Esophagus squamous epithelium (tissue), 5 donors: Measurements from ENCODE around the gene IL19. TPM values are rescaled to one million over a fixed set of nuclear protein-coding genes. Genes with fewer than 3 reads are reported as not detected.
A peak's percentile ranks its signal among the peaks of the same experiment; 100 is the strongest.

Source experiments
- DNase-seq: peaks from one replicate; lab custom pipeline; 2025; lab: John Stamatoyannopoulos, UW
- H3K27ac ChIP-seq, 4 donors: fragments of 200-600 bp; sonication (generic); one replicate each; pipeline ENCODE4 v1.5.1; 2016 to 2019; ENCODE audit warnings: mild to moderate bottlenecking in 1 of 4
- H3K27me3 ChIP-seq, 4 donors: fragments of 200-600 bp; sonication (generic); 1 replicate in 3 of 4; 2 replicates in 1 of 4; pipeline versions ENCODE4 v1.5.1 to v1.6.0; 2017 to 2021; ENCODE audit warnings: antibody characterized with exemption in 1 of 4
- H3K36me3 ChIP-seq, 3 donors: fragments of 200-600 bp; sonication (generic); one replicate each; pipeline ENCODE4 v1.5.1; 2016 to 2019
- H3K4me1 ChIP-seq, 3 donors: fragments of 200-600 bp; sonication (generic); one replicate each; pipeline ENCODE4 v1.5.1; 2017 to 2019
- H3K4me3 ChIP-seq, 4 donors: fragments of 200-600 bp; sonication (generic); 1 replicate in 3 of 4; 2 replicates in 1 of 4; pipeline ENCODE4 v1.5.1; 2016 to 2019; ENCODE audit warnings: mild to moderate bottlenecking in 2 of 4, moderate library complexity in 1 of 4
- H3K9me3 ChIP-seq, 3 donors: fragments of 200-600 bp; sonication (generic); one replicate each; pipeline ENCODE4 v1.5.1; 2016 to 2019
- POLR2A ChIP-seq, 4 donors: fragments of 450-650 bp; IDR thresholded peaks; one replicate each; pipeline ENCODE4 v1.6.1; 2017; ENCODE audit warnings: antibody characterized with exemption in 4 of 4, mild to moderate bottlenecking in 4 of 4, moderate library complexity in 3 of 4
- WGBS, 2 donors: methylation state at CpG; one replicate each; pipeline ENCODE4 v1.1.5; 2018; 5-methylcytosine and 5-hydroxymethylcytosine counted together
- intact Hi-C: fragments of 100-400 bp; cut with DNase I; formaldehyde crosslinking; loops from one replicate; pipeline ENCODE4 v1.15.0; 2022
- total RNA-seq, 4 donors: library from RNA; depleted of rRNA; stranded (reverse); fragments of >200 nt; gene quantifications; one replicate each; pipeline ENCODE4 v1.1.0, GENCODE V29; 2016
- TF ChIP-seq, protein P1 (sequence below), 6 experiments: fragments of 450-650 bp in 4 of 6; fragments of 200-600 bp in 2 of 6; sonication (generic) in 2 of 6; IDR thresholded peaks; one replicate each; pipeline ENCODE4 v1.5.1; 2016 to 2019; ENCODE audit warnings: antibody characterized with exemption in 6 of 6, mild to moderate bottlenecking in 4 of 6, moderate library complexity in 4 of 6
- donor health status: DM: yes; HTN: yes; CAD: no.

The IL19 gene
- total RNA-seq, 4 donors from 2014 or later: 0.23 to 16.8 (median 16.3) TPM; not detected in 1

DNA sequence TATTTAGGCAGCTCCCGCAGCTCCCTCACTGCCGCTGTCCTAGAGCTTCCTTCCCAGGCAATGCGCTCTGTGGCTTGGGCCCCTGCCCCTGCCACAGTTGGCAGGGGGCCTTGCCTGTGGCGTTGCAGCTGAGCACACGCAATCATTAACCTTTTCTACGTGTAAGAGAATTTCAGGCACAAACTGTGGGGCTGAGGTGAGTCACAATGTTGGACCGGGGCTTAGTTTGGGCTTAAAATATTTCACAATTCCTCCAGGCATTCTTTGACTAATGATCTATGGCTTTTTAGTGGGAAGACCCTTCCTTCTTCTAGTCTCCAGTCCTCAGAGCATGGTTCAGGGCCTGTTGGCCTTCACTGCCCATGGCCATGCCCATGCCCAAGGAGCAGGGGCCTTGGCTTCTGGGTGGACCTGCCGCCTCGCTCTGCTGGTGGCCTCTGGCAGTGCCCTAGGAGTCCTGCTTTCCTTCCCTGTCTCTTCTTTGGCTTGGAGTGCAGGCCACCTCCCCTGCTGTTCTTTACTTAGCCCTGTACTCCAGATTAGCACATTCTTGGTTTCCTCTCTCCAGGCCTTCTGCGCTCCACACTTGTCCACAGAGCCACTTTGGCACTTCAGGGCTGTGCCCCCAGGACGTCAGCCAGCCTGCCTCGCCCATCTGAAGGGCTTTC lies 46.6 kb upstream of the IL19 start:
- Histone ChIP-seq H3K9me3 (no peaks in the 10 kb centered on the region), H3K4me1 (peaks cover 8 to 81% (median 30%) of the 10 kb centered on the region in 3 donors), H3K27ac (peak overlapping the region; percentile 21 to 85 (median 45)), H3K27me3 (no peaks in the 10 kb centered on the region), H3K36me3 (peaks cover 0 to 5% (median 0%) of the 10 kb centered on the region in 3 donors), H3K4me3 (no peak overlapping the region)
- no peak for TF ChIP-seq POLR2A (IDR thresholded peaks at IDR 0.05)
- TF ChIP-seq, protein P1, sequence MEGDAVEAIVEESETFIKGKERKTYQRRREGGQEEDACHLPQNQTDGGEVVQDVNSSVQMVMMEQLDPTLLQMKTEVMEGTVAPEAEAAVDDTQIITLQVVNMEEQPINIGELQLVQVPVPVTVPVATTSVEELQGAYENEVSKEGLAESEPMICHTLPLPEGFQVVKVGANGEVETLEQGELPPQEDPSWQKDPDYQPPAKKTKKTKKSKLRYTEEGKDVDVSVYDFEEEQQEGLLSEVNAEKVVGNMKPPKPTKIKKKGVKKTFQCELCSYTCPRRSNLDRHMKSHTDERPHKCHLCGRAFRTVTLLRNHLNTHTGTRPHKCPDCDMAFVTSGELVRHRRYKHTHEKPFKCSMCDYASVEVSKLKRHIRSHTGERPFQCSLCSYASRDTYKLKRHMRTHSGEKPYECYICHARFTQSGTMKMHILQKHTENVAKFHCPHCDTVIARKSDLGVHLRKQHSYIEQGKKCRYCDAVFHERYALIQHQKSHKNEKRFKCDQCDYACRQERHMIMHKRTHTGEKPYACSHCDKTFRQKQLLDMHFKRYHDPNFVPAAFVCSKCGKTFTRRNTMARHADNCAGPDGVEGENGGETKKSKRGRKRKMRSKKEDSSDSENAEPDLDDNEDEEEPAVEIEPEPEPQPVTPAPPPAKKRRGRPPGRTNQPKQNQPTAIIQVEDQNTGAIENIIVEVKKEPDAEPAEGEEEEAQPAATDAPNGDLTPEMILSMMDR (IDR thresholded peaks at IDR 0.05): no peak
- WGBS, 2 donors: 36 to 45% methylated on average over 7 to 8 of the region's 12 CpGs
- intact Hi-C loops: no loop called here
- no peak for DNase-seq

DNA sequence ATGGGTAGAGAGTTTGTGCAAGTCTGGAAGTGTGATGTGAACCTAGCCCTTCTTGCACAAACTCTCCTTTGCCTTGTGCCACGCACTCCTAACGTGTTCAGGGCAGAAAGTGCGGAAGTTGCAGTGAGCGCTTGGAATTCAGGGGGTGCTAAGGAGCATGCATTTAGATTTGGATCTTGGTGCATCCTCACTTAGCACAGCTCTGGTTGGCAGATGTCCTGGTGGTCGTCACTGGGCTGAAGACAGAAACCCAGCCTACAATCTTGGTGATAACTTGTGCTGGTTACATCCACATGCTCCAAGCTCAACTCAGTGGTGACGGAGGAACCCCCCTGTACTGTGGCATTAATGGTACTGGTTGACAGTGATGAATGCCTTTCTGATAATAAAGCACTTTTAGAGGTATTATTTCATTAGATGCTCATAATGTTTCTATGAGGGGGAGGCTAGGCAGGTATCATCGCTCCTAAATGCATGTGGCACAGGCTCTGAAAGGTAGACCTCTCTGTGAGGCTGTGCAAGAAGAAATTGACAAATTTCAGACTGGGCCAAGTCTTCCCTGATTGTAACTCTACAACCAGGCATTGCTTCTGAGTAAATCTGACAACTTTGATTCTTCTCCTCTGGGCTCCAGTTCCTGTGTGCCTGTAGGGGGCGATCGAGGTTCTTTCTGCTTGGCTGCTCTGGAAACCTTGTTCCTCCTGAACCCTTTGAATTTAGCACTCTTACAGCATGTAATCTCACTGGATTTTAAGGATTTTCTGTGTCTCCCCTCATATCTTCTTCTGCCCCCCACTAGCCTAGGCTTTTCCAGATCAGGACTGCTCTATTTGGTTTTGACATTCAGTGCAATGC lies 45.2 kb upstream of the IL19 start:
- Histone ChIP-seq H3K36me3 (peaks cover 0 to 19% (median 12%) of the 10 kb centered on the region in 3 donors), H3K27ac (no peak overlapping the region), H3K4me1 (peaks cover 8 to 74% (median 30%) of the 10 kb centered on the region in 3 donors), H3K9me3 (no peaks in the 10 kb centered on the region), H3K27me3 (no peaks in the 10 kb centered on the region), H3K4me3 (no peak overlapping the region)
- intact Hi-C loops: no loop called here
- DNase-seq: no peak
- 59 to 71% methylated on average over 8 to 9 of the region's 9 CpGs for WGBS, 2 donors
- TF ChIP-seq, protein P1 (IDR thresholded peaks at IDR 0.05): peak in 5 of 6 experiments; percentile 32 to 67 (median 57)
- TF ChIP-seq POLR2A (IDR thresholded peaks at IDR 0.05): no peak

DNA sequence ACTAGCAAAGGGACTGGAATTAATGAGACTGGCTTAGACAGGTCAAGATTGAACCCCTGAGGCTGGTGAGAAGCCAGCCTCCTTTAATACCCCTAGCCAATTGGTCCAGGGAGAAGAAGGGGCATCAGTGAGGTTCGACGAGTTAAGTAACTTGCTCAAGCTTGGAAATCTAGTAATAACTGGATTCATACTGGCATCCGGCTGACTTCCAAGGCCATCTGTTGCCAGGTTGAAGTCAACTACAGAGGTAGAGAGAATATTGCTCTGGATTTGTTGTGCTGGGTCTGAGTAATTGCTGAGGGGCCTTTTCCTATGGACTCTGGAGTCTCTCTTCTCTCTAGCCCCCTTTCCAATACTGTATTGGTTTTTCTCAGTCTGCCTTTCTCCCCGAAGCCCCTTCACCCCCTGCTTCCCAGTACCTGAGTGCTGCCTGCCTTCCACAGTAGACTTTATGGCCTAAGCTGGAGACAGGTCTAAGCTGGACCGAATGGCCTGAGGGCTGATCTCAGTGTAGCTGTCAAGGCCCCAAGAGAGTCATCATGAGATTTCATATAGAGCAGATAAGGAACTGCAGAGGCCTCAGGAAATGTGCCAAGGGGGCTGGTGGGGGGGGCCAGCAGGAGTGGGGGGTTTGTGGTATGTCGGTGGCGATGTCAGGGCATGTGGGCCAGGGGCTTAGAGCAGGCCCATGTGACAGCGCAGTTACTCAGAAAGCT lies 42.4 kb upstream of the IL19 start:
- WGBS, 2 donors: 74 to 79% methylated on average over 7 to 8 of the region's 8 CpGs
- Histone ChIP-seq H3K9me3 (no peaks in the 10 kb centered on the region), H3K27ac (no peak overlapping the region), H3K27me3 (no peaks in the 10 kb centered on the region), H3K4me3 (no peak overlapping the region), H3K4me1 (peaks cover 8 to 54% (median 28%) of the 10 kb centered on the region in 3 donors), H3K36me3 (peaks cover 21 to 47% (median 39%) of the 10 kb centered on the region in 3 donors)
- intact Hi-C loops: no loop called here
- DNase-seq: no peak
- TF ChIP-seq, protein P1 (IDR thresholded peaks at IDR 0.05): no peak
- TF ChIP-seq POLR2A (IDR thresholded peaks at IDR 0.05): no peak

DNA sequence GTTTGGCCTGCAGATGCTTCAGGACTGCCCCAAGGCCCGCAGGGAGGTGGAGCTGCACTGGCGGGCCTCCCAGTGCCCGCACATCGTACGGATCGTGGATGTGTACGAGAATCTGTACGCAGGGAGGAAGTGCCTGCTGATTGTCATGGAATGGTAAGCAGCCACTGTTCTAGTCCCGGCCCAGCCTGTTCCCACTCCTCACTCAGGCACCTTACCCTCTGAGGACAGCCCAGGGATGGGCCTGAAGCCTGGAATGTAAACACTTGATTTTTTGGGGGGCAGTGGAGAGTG lies 41.9 kb upstream of the IL19 start:
- Histone ChIP-seq H3K36me3 (peaks cover 21 to 52% (median 44%) of the 10 kb centered on the region in 3 donors), H3K9me3 (no peaks in the 10 kb centered on the region), H3K4me1 (peaks cover 8 to 49% (median 23%) of the 10 kb centered on the region in 3 donors), H3K4me3 (no peak overlapping the region), H3K27ac (no peak overlapping the region), H3K27me3 (no peaks in the 10 kb centered on the region)
- 75 to 91% methylated on average over 4 to 5 of the region's 9 CpGs for WGBS, 2 donors
- intact Hi-C loops: no loop called here
- DNase-seq: no peak
- TF ChIP-seq, protein P1 (IDR thresholded peaks at IDR 0.05): no peak
- TF ChIP-seq POLR2A (IDR thresholded peaks at IDR 0.05): no peak
